Central memory CD8-positive, alpha-beta T cell (primary cell): Measurements from ENCODE around the gene TTLL13.
"Not testable (repeated sequence)": the region's sequence is repeated elsewhere in the genome, so short reads cannot be mapped to it uniquely, and the experiment has no call there.

ENCODE experiments used
- ATAC-seq: fragments of 150-1000 bp; cut with Tn5 transposase; replicated peaks from 2 replicates; pipeline ENCODE4 v1.10.0; 2022; ENCODE audit warnings: mild to moderate bottlenecking, moderate FRiP score, moderate number of reproducible peaks; ENCODE audit not compliant: poor library complexity, severe bottlenecking; ENCODE audit errors: extremely low read depth
- DNase-seq, 2 donors: peaks; one replicate each; pipeline ENCODE4 v3.0.0; 2021; ENCODE audit warnings: low spot score in 2 of 2
- H3K27ac Mint-ChIP-seq: one replicate; pipeline ENCODE4 v1.8.0; 2022; ENCODE audit warnings: low read depth, mild to moderate bottlenecking, moderate library complexity, mixed read lengths
- H3K27me3 Mint-ChIP-seq: one replicate; pipeline ENCODE4 v1.8.0; 2022; ENCODE audit warnings: mixed read lengths
- H3K36me3 Mint-ChIP-seq: one replicate; pipeline ENCODE4 v1.8.0; 2022; ENCODE audit warnings: mild to moderate bottlenecking, moderate library complexity, mixed read lengths; ENCODE audit not compliant: insufficient read depth
- H3K4me1 Mint-ChIP-seq: one replicate; pipeline ENCODE4 v1.8.0; 2022; ENCODE audit warnings: mixed read lengths
- H3K4me3 Mint-ChIP-seq: one replicate; pipeline ENCODE4 v1.8.0; 2022; ENCODE audit warnings: mild to moderate bottlenecking, moderate library complexity, mixed read lengths
- H3K9me3 Mint-ChIP-seq: one replicate; pipeline ENCODE4 v1.8.0; 2022; ENCODE audit warnings: mixed read lengths

Gene TTLL13

DNA sequence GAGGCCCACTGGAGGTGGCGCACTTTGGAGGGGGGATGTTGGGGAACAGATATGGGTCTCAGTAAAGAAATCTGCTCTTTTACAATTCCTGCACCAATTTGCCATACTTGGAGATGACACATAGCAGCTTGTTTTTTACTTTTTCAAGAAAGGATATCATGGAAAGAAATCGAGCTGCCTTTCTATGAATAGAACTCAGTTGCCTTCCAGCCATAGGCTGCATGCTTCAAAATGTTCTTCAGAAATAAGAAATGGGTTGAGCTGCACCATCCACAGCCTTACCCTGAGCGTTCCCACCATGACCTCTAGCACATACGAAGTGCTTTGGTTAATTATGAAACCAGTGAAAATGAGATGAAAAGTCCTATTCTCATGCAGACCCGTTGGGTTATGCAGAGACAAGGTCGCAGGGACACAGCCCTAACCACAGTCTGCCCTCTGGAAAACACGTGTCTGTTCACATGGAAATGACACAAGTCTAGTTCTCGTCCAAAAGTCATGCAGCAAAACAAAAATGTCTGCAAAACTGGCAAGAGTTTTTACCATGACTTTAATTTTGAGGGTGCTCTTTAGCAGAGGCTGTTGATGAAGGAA is 52.4 kb downstream of the TTLL13 start:
- no peak overlapping the region for H3K27ac Mint-ChIP-seq
- no peak overlapping the region for H3K4me3 Mint-ChIP-seq
- H3K27me3 Mint-ChIP-seq: no peaks in the 10 kb centered on the region
- H3K36me3 Mint-ChIP-seq: peaks cover 7% of the 10 kb centered on the region
- no peaks in the 10 kb centered on the region for H3K9me3 Mint-ChIP-seq
- peaks cover 21% of the 10 kb centered on the region for H3K4me1 Mint-ChIP-seq
- ATAC-seq: no peak
- DNase-seq: no peak

DNA sequence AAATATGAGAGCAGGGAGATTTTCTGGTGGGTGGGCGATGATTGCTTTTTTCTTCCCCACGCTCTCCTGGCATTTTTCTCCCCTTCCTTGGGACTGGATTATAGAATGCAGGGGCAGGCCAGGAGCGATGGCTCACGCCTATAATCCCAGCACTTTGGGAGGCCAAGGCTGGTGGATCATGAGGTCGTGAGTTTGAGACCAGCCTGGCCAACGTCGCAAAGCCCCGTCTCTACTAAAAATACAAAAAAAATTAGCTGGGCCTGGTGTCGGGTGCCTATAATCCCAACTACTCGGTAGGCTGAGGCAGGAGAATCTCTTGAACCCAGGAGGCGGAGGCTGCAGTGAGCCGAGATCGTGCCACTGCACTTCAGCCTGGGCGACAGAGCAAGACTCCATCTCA is 56.0 kb downstream of the TTLL13 start:
- not testable (repeated sequence) for DNase-seq, H3K9me3 Mint-ChIP-seq, H3K27me3 Mint-ChIP-seq, H3K4me3 Mint-ChIP-seq, H3K36me3 Mint-ChIP-seq, ATAC-seq
- Mint-ChIP-seq H3K27ac (peak overlapping the region; percentile 61), H3K4me1 (peaks cover 32% of the 10 kb centered on the region)

DNA sequence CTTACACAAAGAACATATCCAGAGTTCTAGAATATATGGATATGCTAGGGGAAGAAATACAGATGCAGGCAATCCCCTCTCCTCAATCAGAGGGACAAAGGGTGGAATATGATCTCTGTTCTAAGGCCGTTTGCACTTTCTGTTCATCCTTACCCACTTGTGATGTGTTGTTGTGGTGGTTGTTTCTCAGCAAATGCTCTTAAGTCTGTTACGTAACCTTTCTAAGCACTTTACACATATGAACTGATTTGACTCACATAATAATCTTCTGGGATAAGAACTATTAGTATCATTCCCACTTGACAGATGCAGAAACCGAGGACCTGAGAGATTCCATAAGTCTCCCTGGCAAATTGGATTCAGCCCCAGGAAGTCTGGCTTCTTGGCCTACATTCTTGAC is 56.6 kb downstream of the TTLL13 start:
- H3K27ac Mint-ChIP-seq: peak overlapping the region; percentile 84
- peaks cover 26% of the 10 kb centered on the region for H3K4me1 Mint-ChIP-seq
- no peaks in the 10 kb centered on the region for H3K27me3 Mint-ChIP-seq
- peak overlapping the region; percentile 59 for H3K4me3 Mint-ChIP-seq
- H3K9me3 Mint-ChIP-seq: no peaks in the 10 kb centered on the region
- ATAC-seq (peak; percentile 59), DNase-seq (no peak)
- peaks cover 4% of the 10 kb centered on the region for H3K36me3 Mint-ChIP-seq

DNA sequence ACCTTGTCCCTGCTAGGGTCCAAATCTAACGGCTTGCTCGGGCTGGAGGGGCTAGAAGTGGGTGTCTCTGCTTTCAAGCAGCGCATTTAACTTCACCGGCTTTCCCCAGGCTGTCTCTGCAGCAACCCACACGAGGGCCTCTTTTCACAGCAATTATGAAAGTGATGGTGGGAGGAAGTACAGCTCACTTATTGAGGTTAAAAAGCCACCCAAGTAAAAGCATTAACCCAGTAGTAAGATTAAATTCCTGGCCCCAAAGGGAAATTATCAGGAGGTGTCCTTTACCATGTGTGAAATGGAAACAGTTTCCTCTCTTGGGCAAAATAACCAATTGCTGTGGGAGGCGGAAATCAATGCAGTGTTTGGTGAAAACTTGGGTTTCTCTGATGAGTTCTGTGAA is 57.2 kb downstream of the TTLL13 start:
- Mint-ChIP-seq H3K4me3 (peak overlapping the region; percentile 59), H3K4me1 (peaks cover 20% of the 10 kb centered on the region)
- DNase-seq: no peak

DNA sequence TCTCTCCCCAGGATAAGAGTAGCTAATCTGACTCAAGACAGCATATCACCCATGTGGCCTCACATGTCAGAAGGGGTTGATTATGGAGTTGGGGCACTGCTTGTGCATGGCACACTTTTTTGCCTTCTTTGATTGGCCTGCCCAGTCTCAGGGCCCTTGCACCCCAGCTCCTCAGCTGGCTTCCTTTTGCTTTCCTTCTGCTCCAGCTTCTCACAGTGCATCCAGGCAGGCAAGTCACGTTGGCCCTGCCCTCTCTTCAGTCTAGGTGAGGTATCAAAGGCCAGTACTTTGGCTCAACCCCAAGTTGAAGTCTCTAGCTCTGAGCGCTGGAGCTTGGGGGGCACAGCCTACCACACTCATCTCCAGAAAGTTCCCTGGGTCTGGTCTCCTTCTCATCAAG is 58.3 kb downstream of the TTLL13 start:
- Mint-ChIP-seq H3K4me1 (peaks cover 20% of the 10 kb centered on the region), H3K4me3 (no peak overlapping the region), H3K9me3 (no peaks in the 10 kb centered on the region), H3K36me3 (peaks cover 2% of the 10 kb centered on the region), H3K27me3 (no peaks in the 10 kb centered on the region), H3K27ac (no peak overlapping the region)
- no peak for DNase-seq
- no peak for ATAC-seq

More for the DNA sequence above, 57.2 kb downstream of the TTLL13 start:
- Mint-ChIP-seq H3K36me3 (peaks cover 2% of the 10 kb centered on the region), H3K27me3 (no peaks in the 10 kb centered on the region), H3K27ac (peak overlapping the region; percentile 84), H3K9me3 (no peaks in the 10 kb centered on the region)
- peak; percentile 87 for ATAC-seq

DNA sequence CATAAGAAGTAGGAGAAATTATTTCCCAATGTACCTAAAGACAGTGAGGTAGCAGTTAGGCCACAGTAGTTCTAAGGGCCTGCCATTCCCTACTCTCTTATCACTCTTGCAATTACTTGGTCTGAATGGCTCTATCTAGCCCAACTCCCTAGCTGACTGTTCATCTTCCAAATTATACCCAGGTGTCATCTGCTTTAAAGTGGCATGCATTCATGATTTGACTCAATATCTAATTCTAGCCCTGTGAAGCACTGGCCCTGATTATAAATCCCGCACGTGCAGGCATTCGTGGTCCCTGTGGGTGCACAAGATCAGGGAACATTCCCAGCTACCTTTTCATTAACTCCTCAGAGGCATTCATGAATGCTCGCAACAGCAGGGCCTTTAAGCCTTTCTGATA is 59.7 kb downstream of the TTLL13 start:
- ATAC-seq (no peak), DNase-seq (no peak)
- no peak overlapping the region for H3K4me3 Mint-ChIP-seq
- H3K4me1 Mint-ChIP-seq: peaks cover 20% of the 10 kb centered on the region
- H3K9me3 Mint-ChIP-seq: no peaks in the 10 kb centered on the region
- no peaks in the 10 kb centered on the region for H3K36me3 Mint-ChIP-seq
- H3K27ac Mint-ChIP-seq: no peak overlapping the region
- H3K27me3 Mint-ChIP-seq: no peaks in the 10 kb centered on the region
